SK-N-SH (cell line): ENCODE results near the gene ASF1B.

ENCODE experiments used
- GABPA ChIP-seq: IDR thresholded peaks from 2 replicates; pipeline ENCODE4 v1.4.0; 2012; ENCODE audit warnings: low read depth, mild to moderate bottlenecking
- MEF2A ChIP-seq: IDR thresholded peaks from 2 replicates; pipeline ENCODE4 v1.4.0; 2012; ENCODE audit warnings: low read depth, borderline replicate concordance
- POLR2AphosphoS5 ChIP-seq: IDR thresholded peaks from 2 replicates; pipeline ENCODE4 v1.6.1; 2012; ENCODE audit warnings: low read depth, low read length
- RFX5 ChIP-seq: IDR thresholded peaks from 2 replicates; pipeline ENCODE4 v1.6.1; 2012; ENCODE audit warnings: mild to moderate bottlenecking, improper control_type of control experiment, low read length
- SIN3A ChIP-seq: IDR thresholded peaks from 2 replicates; pipeline ENCODE4 v1.6.1; 2012; ENCODE audit warnings: low read depth, mild to moderate bottlenecking, low read length, moderate library complexity, borderline replicate concordance
- SMC3 ChIP-seq: IDR thresholded peaks from 2 replicates; pipeline ENCODE4 v1.6.1; 2012; ENCODE audit warnings: low read depth, low read length, improper control_type of control experiment
- TF ChIP-seq, protein P1 (sequence below): fragments of 150-350 bp; IDR thresholded peaks from 2 replicates; pipeline ENCODE4 v1.6.1; 2017; ENCODE audit warnings: antibody characterized with exemption, low read length, low read depth, borderline replicate concordance
- TF ChIP-seq, protein P2 (sequence below): fragments of 200-600 bp; sonication (generic); IDR thresholded peaks from 2 replicates; pipeline ENCODE4 v1.6.1; 2017; ENCODE audit warnings: antibody characterized with exemption, mild to moderate bottlenecking, moderate library complexity
- TF ChIP-seq, protein P3 (sequence below): IDR thresholded peaks from 2 replicates; pipeline ENCODE4 v1.4.0; 2012; ENCODE audit warnings: low read depth, borderline replicate concordance

DNA sequence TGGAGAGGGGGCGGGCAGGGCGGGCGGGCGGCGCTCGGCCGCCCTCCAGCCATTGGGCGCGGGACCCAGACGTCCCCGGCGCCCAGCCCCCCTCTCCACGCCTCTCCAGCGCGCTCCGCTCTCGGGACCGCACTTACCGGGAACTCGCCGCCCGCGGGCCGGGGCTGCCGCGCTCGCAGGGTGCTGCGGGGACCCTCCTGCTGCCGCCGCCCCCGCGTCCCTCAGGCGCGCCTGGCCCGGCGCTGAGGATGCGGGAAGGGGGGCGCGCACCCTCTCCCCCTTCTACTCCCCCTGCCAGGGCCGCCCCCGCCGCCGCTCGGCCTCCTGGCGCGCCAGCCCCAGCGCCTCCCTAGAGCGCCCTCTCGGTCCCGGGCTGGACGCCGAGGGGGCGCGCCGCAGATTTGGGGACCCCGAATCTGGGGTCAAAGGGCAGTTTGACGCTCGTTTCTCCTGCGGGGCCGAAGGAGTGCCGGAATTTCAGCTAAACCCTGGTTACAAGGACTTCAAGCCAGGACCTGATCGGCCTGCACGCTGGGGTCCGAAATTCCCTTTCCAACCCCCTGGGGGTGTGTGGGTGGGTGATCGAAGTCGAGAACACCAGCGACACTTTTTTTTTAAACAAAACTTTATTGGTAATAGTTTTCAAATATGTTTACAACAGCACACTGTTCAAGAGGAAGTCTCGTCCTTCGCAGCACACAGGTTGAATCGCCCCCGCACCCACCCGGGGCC lies 45.1 kb downstream of the ASF1B start:
- TF ChIP-seq, protein P1, sequence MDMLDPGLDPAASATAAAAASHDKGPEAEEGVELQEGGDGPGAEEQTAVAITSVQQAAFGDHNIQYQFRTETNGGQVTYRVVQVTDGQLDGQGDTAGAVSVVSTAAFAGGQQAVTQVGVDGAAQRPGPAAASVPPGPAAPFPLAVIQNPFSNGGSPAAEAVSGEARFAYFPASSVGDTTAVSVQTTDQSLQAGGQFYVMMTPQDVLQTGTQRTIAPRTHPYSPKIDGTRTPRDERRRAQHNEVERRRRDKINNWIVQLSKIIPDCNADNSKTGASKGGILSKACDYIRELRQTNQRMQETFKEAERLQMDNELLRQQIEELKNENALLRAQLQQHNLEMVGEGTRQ: no peak
- TF ChIP-seq SIN3A (peak; percentile 41; the same call in 1 of the 2 replicates), MEF2A (no peak), POLR2AphosphoS5 (no peak), RFX5 (no peak), GABPA (no peak), SMC3 (no peak)
- TF ChIP-seq, protein P2, sequence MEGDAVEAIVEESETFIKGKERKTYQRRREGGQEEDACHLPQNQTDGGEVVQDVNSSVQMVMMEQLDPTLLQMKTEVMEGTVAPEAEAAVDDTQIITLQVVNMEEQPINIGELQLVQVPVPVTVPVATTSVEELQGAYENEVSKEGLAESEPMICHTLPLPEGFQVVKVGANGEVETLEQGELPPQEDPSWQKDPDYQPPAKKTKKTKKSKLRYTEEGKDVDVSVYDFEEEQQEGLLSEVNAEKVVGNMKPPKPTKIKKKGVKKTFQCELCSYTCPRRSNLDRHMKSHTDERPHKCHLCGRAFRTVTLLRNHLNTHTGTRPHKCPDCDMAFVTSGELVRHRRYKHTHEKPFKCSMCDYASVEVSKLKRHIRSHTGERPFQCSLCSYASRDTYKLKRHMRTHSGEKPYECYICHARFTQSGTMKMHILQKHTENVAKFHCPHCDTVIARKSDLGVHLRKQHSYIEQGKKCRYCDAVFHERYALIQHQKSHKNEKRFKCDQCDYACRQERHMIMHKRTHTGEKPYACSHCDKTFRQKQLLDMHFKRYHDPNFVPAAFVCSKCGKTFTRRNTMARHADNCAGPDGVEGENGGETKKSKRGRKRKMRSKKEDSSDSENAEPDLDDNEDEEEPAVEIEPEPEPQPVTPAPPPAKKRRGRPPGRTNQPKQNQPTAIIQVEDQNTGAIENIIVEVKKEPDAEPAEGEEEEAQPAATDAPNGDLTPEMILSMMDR: peak; percentile 55
- TF ChIP-seq, protein P3, sequence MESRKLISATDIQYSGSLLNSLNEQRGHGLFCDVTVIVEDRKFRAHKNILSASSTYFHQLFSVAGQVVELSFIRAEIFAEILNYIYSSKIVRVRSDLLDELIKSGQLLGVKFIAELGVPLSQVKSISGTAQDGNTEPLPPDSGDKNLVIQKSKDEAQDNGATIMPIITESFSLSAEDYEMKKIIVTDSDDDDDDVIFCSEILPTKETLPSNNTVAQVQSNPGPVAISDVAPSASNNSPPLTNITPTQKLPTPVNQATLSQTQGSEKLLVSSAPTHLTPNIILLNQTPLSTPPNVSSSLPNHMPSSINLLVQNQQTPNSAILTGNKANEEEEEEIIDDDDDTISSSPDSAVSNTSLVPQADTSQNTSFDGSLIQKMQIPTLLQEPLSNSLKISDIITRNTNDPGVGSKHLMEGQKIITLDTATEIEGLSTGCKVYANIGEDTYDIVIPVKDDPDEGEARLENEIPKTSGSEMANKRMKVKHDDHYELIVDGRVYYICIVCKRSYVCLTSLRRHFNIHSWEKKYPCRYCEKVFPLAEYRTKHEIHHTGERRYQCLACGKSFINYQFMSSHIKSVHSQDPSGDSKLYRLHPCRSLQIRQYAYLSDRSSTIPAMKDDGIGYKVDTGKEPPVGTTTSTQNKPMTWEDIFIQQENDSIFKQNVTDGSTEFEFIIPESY: no peak
